ENCODE measurements around the gene RIOX2. TPM values are rescaled to one million over a fixed set of nuclear protein-coding genes. Genes with fewer than 3 reads are reported as not detected.

RIOX2 gene
- total and polyA plus RNA-seq, 2 of the 13 experiments (the other 11 are each of a cell fraction or from before 2014, with no cell fraction given) = 19.9 to 43.3 TPM

DNA sequence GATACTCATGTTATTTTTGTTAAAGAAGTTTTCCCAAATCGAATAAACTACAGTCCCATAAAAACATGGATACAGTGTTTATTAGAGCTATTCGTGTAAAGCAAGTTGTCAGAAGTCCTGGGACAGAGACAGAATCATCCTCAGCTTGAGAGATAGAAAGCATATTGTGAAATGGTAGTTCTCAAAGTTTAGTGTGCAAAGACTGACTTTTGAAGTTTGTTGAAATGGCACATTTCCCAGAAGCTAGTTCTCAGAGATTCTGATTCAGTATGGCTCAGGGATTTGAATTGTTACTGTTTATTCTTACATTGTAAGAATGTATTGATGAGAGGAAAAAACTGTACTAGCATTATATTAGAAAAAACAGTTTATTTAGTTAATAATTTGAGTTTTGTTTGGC, 40.7 kb upstream of the RIOX2 start (continued):
- TF ChIP-seq ARID3A (IDR thresholded peaks at IDR 0.05; ENCODE audit: low read depth, low read length) (0 out of 2 replicates have a peak, but pooled peaks have one; percentile 14), ZBTB2 (CRISPR knock-in tag; IDR thresholded peaks at IDR 0.05; ENCODE audit: low read depth) (no peak), CREB1 (IDR thresholded peaks at IDR 0.05) (no peak), CREB1 (CRISPR knock-in tag; IDR thresholded peaks at IDR 0.05) (0 out of 2 replicates have a peak, but pooled peaks have one; percentile 8), POGZ (CRISPR knock-in tag; IDR thresholded peaks at IDR 0.05) (no peak), MEF2D (CRISPR knock-in tag; IDR thresholded peaks at IDR 0.05) (no peak), FOXJ3 (CRISPR knock-in tag; IDR thresholded peaks at IDR 0.05; ENCODE audit: borderline replicate concordance) (peak; percentile 30; the same call in 1 of the 2 replicates), ZBTB42 (CRISPR knock-in tag; IDR thresholded peaks at IDR 0.05) (no peak), HNF4G (IDR thresholded peaks at IDR 0.05; ENCODE audit: borderline replicate concordance, low read depth, low read length) (peak; percentile 25; the same call in 1 of the 2 replicates), HNF4G (CRISPR knock-in tag; IDR thresholded peaks at IDR 0.05; ENCODE audit: borderline replicate concordance, low read depth) (no peak), KDM3A (CRISPR knock-in tag; IDR thresholded peaks at IDR 0.05; ENCODE audit: low read depth) (no peak)
- TF ChIP-seq, protein P1, sequence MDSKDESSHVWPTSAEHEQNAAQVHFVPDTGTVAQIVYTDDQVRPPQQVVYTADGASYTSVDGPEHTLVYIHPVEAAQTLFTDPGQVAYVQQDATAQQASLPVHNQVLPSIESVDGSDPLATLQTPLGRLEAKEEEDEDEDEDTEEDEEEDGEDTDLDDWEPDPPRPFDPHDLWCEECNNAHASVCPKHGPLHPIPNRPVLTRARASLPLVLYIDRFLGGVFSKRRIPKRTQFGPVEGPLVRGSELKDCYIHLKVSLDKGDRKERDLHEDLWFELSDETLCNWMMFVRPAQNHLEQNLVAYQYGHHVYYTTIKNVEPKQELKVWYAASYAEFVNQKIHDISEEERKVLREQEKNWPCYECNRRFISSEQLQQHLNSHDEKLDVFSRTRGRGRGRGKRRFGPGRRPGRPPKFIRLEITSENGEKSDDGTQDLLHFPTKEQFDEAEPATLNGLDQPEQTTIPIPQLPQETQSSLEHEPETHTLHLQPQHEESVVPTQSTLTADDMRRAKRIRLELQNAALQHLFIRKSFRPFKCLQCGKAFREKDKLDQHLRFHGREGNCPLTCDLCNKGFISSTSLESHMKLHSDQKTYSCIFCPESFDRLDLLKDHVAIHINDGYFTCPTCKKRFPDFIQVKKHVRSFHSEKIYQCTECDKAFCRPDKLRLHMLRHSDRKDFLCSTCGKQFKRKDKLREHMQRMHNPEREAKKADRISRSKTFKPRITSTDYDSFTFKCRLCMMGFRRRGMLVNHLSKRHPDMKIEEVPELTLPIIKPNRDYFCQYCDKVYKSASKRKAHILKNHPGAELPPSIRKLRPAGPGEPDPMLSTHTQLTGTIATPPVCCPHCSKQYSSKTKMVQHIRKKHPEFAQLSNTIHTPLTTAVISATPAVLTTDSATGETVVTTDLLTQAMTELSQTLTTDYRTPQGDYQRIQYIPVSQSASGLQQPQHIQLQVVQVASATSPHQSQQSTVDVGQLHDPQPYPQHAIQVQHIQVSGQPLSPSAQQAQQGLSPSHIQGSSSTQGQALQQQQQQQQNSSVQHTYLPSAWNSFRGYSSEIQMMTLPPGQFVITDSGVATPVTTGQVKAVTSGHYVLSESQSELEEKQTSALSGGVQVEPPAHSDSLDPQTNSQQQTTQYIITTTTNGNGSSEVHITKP (CRISPR knock-in tag; IDR thresholded peaks at IDR 0.05; ENCODE audit: low read depth) = no peak

Measured in HepG2 (cell line).